GM18909 (cell line): Measurements from ENCODE around the gene FUNDC2.

Source experiments
- ATAC-seq: cut with Tn5 transposase; IDR thresholded peaks from one replicate; pipeline ENCODE4 v1.9.1; 2021; ENCODE audit warnings: mild to moderate bottlenecking; ENCODE audit not compliant: unreplicated experiment, poor library complexity

Gene FUNDC2

DNA sequence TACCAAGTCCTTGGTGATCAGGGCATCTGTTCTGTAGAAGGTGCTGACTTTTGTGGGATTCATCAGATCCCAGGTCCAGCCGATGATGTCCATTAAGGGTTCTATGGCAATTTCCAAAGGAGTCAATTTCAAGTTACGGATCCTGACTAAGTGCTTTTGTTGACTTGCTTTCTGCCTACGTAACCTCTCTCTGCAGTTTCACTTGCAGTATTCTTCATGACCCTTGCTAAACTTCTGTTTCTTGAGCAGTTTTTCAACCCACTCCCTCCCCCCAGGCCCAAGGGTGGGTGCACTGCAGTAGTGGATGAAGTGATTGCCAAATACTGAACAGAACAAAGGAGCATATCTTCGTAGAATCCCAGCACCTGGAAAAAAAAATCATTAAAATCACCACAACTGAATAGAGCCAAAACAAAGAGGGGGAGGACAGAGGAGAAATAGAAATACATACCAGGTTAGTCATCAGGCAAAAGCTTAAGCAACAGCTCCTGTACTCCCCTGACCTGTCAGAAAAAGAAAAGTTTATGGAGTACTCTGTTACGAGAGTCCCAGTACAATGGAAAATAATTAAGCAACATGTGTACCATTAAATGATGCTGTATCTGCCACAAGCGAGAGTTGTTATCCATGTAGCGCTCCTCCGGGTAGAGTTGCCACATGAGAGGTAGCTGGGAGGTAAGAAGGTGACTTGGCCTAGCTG, 38.5 kb downstream of the FUNDC2 start:
- no peak for ATAC-seq

- no peak for ATAC-seq
Measured at GRCh38 chrX:155068165-155068564, 41.5 kb downstream of the FUNDC2 start.

DNA sequence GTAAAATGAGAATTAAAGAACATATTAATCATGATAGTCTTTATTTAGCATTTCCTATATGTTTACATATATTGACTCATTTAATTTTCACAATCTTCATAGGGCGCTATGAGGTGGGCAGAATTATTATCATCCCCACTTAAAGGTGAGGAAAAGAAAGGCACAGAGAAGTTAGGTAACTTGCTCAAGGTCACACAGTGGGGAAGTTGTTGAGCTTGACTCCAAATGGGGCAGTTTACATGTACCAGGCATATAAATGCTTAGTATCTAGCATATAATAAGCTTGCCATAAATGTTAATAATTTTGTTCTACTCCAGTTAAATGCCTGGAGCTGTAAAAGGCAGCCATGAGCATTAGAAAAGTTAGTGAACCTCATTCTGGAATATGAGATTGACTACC, 42.8 kb downstream of the FUNDC2 start:
- ATAC-seq: no peak

DNA sequence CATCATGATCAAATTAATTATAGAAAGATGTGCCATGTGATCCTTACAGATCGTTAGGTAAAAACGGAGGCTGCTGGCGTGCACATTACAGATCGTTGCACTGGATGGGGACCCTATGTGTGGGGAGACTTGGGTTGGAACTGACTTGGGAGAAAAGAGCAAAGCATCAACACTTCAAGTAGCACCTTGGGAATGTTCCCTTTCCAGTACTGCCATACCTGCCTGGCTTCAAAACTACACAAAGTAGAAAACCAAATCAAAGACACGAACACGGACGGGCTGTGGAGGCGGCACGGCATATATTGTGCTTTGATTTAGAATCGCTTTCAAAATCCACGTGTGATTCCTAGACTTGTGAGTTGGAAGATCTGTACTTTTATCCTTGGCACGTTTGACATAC, 43.4 kb downstream of the FUNDC2 start:
- ATAC-seq: no peak

DNA sequence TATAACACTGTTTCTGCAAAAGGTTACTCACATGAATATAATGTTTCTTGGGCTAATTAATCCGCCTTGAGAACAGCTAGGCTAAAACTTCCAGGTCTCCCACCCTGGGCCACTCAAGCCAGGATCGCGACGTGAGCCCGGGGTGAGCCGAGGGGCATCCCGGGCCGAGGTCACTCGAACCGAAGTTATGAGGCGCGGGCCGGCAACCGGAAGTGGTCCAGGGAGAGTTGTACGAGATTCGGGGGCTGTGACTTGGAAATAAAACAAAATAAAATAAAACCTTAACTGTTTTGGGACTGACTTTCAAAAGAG, 44.0 kb downstream of the FUNDC2 start:
- peak; percentile 25 for ATAC-seq

- ATAC-seq: peak; percentile 90
Measured at GRCh38 chrX:155070975-155071693, 44.5 kb downstream of the FUNDC2 start, which contains the start of the genes BRCC3, CMC4 and MTCP1. BRCC3 (plus strand) TSS chrX:155071508; CDS start chrX:155071528, 20 bp downstream. CMC4 (minus strand) TSS chrX:155071136; CDS start chrX:155064023, 7,113 bp downstream. MTCP1 (minus strand) TSS chrX:155071136; CDS start chrX:155066010, 5,126 bp downstream.

GRCh38 chrX:155071694-155072280, 45.1 kb downstream of the FUNDC2 start:
- peak; percentile 18 for ATAC-seq

- ATAC-seq: no peak
Measured at GRCh38 chrX:155086202-155086840, 59.7 kb downstream of the FUNDC2 start.

GRCh38 chrX:155086961-155087735, 60.5 kb downstream of the FUNDC2 start:
- no peak for ATAC-seq

GRCh38 chrX:155094468-155095061, 67.9 kb downstream of the FUNDC2 start:
- ATAC-seq: peak; percentile 62

DNA sequence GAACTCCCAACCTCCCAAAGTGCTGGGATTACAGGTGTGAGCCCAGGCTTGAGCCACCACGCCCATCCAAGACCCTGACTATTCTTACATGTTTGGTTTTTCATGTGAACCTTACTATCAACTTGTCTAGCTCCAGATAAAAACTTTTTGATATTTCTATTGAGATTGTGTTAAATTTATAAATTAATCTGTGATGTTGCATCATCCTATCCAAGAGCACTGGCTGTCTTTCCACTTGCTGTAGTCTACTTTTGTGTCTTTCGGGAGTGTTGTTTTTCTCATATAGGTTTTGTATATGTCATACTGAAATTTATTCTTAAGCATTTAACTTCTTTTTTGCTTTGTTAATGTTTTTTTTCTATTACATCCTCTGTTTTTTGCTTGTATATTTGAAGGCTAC, 79.3 kb downstream of the FUNDC2 start:
- no peak for ATAC-seq

GRCh38 chrX:155108427-155108826, 81.8 kb downstream of the FUNDC2 start:
- no peak for ATAC-seq
